ENCODE measurements around the gene APBB2. TPM values are rescaled to one million over a fixed set of nuclear protein-coding genes. Genes with fewer than 3 reads are reported as not detected.

Gene APBB2
- total RNA-seq, 4 donors from 2014 or later: 32.4 to 133 (median 92.1) TPM

DNA sequence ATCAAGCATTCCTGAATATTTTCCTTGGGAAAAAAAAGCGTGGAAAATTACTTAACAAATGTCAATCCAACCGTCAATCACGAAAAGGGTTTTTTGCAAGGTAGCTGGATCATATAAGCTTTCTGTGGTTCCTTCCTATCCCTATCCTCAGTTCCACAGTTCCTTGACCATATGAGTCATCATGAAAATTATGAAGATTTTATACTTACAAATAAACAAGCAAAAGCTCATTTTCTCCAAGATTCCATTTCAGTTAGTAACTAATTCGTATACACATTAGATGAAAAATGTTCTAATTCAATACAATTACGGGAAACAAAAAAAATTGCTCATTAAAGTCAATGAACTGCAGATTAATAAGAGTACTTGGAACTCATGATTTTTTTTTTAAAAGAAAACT lies 235.8 kb downstream of the APBB2 start:
- DNase-seq: no peak
- TF ChIP-seq, protein P1, sequence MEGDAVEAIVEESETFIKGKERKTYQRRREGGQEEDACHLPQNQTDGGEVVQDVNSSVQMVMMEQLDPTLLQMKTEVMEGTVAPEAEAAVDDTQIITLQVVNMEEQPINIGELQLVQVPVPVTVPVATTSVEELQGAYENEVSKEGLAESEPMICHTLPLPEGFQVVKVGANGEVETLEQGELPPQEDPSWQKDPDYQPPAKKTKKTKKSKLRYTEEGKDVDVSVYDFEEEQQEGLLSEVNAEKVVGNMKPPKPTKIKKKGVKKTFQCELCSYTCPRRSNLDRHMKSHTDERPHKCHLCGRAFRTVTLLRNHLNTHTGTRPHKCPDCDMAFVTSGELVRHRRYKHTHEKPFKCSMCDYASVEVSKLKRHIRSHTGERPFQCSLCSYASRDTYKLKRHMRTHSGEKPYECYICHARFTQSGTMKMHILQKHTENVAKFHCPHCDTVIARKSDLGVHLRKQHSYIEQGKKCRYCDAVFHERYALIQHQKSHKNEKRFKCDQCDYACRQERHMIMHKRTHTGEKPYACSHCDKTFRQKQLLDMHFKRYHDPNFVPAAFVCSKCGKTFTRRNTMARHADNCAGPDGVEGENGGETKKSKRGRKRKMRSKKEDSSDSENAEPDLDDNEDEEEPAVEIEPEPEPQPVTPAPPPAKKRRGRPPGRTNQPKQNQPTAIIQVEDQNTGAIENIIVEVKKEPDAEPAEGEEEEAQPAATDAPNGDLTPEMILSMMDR (IDR thresholded peaks at IDR 0.05): no peak
- no peak for TF ChIP-seq POLR2A (IDR thresholded peaks at IDR 0.05)
- Histone ChIP-seq H3K27me3 (no peaks in the 10 kb centered on the region), H3K4me1 (no peaks in the 10 kb centered on the region), H3K36me3 (no peaks in the 10 kb centered on the region), H3K27ac (no peak overlapping the region), H3K9me3 (no peaks in the 10 kb centered on the region), H3K4me3 (no peak overlapping the region)
- intact Hi-C loops (cut with DNase I; ENCODE audit: low total_unique reads): loop anchor here (5.0 kb wide), 1 partner anchor 234 kb away; the partner anchor contains the start of gene APBB2

DNA sequence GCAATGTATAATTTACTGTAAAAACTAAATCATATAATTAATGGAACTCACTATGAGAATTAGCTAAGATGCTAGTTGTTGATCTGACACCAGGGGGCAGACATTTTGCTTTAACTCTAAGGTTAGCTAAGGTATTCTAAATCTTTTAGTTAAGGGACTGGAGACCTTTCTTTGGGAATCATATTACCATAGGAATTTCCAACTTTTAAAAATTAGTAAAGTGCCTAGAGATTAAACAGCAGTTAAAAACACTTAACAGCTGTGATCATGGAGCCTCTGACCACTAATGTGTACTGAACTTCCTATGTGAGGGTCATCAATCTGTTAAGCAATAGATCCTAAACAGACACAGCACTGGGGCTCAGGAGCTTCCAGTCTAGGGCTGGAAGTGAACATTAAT lies 238.0 kb downstream of the APBB2 start:
- Histone ChIP-seq H3K4me1 (no peaks in the 10 kb centered on the region), H3K9me3 (no peaks in the 10 kb centered on the region), H3K36me3 (no peaks in the 10 kb centered on the region), H3K27me3 (no peaks in the 10 kb centered on the region), H3K4me3 (no peak overlapping the region), H3K27ac (no peak overlapping the region)
- peak in 1 of 2 donors; percentile 73 for DNase-seq
- intact Hi-C loops (cut with DNase I; ENCODE audit: low total_unique reads): loop anchor here (5.0 kb wide), 1 partner anchor 236 kb away; the partner anchor contains the start of gene APBB2
- TF ChIP-seq POLR2A (IDR thresholded peaks at IDR 0.05): no peak
- TF ChIP-seq, protein P1 (IDR thresholded peaks at IDR 0.05): peak; percentile 68 to 78 (median 73)

DNA sequence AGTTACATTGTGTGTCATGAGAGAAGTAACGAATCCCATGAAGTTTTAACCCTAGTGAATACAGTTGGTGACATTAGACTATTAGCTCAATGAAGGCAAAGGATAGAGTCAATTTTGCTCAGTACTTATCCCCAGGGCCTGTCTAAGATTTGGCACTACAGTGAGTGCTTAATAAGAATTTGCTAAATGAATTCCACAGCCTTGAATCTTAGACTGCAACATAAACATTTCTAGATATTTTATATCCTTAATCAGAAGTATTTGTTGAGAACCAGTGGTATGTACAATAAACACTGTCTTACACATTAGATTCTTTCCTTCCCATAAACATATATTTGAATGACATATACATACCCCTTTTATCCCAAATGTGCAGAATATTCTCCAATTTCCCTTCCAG lies 241.6 kb downstream of the APBB2 start:
- no peaks in the 10 kb centered on the region for H3K36me3 ChIP-seq
- no peak for TF ChIP-seq POLR2A (IDR thresholded peaks at IDR 0.05)
- TF ChIP-seq, protein P1 (IDR thresholded peaks at IDR 0.05): no peak
- no peak for DNase-seq
- no peaks in the 10 kb centered on the region for H3K27me3 ChIP-seq
- H3K27ac ChIP-seq: no peak overlapping the region
- no peaks in the 10 kb centered on the region for H3K9me3 ChIP-seq
- intact Hi-C loops (cut with DNase I; ENCODE audit: low total_unique reads): no loop called here
- no peaks in the 10 kb centered on the region for H3K4me1 ChIP-seq
- H3K4me3 ChIP-seq: no peak overlapping the region

DNA sequence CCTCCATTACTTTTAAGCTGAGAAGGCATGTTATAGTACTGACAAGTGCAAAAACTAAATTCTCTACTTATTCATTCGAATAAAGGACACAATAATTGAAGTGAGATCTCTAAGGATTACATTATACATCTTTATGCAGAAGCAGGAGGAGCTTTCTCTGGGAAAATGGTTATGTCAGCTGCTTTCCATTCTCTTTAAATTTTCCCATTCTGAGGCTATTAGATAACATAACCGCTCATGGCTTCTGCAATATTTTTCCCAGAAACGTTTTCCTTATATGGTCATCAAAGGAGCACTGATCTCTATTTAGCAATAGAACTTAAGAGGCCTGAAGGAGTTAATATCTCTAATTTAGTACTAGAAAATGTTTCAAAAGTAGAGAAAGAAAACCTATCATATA lies 243.0 kb downstream of the APBB2 start:
- DNase-seq: no peak
- no peak overlapping the region for H3K4me3 ChIP-seq
- H3K27me3 ChIP-seq: no peaks in the 10 kb centered on the region
- no peak for TF ChIP-seq POLR2A (IDR thresholded peaks at IDR 0.05)
- TF ChIP-seq, protein P1 (IDR thresholded peaks at IDR 0.05): no peak
- H3K36me3 ChIP-seq: no peaks in the 10 kb centered on the region
- no peak overlapping the region for H3K27ac ChIP-seq
- H3K4me1 ChIP-seq: no peaks in the 10 kb centered on the region
- intact Hi-C loops (cut with DNase I; ENCODE audit: low total_unique reads): no loop called here
- H3K9me3 ChIP-seq: no peaks in the 10 kb centered on the region

DNA sequence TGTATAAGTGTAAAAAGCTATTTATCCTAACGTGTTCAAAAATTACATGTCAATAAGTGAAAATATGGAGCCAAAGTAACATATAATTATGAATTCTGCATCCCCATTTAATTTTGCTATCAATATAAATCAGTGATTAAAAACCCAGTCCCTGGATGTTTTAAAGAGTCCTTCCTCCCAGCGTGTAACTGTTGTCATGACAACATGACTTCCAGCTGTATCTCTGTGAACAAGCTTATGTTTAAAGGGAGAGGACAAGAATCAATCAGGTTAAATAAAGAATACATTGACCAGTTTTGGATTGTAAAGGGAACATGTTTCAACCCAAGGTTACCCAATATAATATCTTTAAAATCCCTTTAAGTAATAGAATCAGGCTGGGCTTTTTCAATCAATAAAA lies 244.8 kb downstream of the APBB2 start:
- intact Hi-C loops (cut with DNase I; ENCODE audit: low total_unique reads): no loop called here
- no peak for TF ChIP-seq POLR2A (IDR thresholded peaks at IDR 0.05)
- TF ChIP-seq, protein P1 (IDR thresholded peaks at IDR 0.05): no peak
- no peaks in the 10 kb centered on the region for H3K4me1 ChIP-seq
- H3K27ac ChIP-seq: no peak overlapping the region
- no peaks in the 10 kb centered on the region for H3K36me3 ChIP-seq
- no peak for DNase-seq
- H3K27me3 ChIP-seq: no peaks in the 10 kb centered on the region
- no peak overlapping the region for H3K4me3 ChIP-seq
- no peaks in the 10 kb centered on the region for H3K9me3 ChIP-seq
